ENCODE results near the gene PREP. TPM values are rescaled to one million over a fixed set of nuclear protein-coding genes. Genes with fewer than 3 reads are reported as not detected.

The PREP gene
- polyA plus RNA-seq, 1 of the 3 experiments (the other 2 are of a cell fraction): 20.9 TPM

- no peaks in the 10 kb centered on the region for H4K20me1 ChIP-seq (ENCODE audit: insufficient read depth)
- no peaks in the 10 kb centered on the region for H3K79me2 ChIP-seq (ENCODE audit: insufficient read depth)
- no peak overlapping the region for H2AFZ ChIP-seq (ENCODE audit: low read depth)
- H3K27me3 ChIP-seq (ENCODE audit: insufficient read depth): no peaks in the 10 kb centered on the region
- 89% methylated on average over 3 of the region's 3 CpGs for WGBS (ENCODE audit: low lambda C conversion rate)
- CTCF ChIA-PET: interaction anchor here (0.6 to 2.0 kb wide), 13 partner anchors 8 to 871 kb away, joined by 3 to 9 read pairs (median 6); no protein-coding TSS in a partner anchor
- no peak overlapping the region for H3K4me2 ChIP-seq
- no peak for DNase-seq
- H3K36me3 ChIP-seq (replicated peaks in 1 of 2; ENCODE audit: control insufficient read depth in 1 of 2, insufficient read depth in 2 of 2, low read length in 1 of 2): no peaks in the 10 kb centered on the region
- H3K27ac ChIP-seq (ENCODE audit: low read depth in 2 of 2, low read length in 1 of 2): no peak overlapping the region
- peaks cover 20% of the 10 kb centered on the region for H3F3A ChIP-seq (replicated peaks; ENCODE audit: insufficient read depth)
- no peaks in the 10 kb centered on the region for H3K9me3 ChIP-seq
- no peaks in the 10 kb centered on the region for H3K9me2 ChIP-seq
- no peak overlapping the region for H3K4me3 ChIP-seq (ENCODE audit: low read depth in 2 of 2, low read length in 1 of 2)
- TF ChIP-seq, protein P1, sequence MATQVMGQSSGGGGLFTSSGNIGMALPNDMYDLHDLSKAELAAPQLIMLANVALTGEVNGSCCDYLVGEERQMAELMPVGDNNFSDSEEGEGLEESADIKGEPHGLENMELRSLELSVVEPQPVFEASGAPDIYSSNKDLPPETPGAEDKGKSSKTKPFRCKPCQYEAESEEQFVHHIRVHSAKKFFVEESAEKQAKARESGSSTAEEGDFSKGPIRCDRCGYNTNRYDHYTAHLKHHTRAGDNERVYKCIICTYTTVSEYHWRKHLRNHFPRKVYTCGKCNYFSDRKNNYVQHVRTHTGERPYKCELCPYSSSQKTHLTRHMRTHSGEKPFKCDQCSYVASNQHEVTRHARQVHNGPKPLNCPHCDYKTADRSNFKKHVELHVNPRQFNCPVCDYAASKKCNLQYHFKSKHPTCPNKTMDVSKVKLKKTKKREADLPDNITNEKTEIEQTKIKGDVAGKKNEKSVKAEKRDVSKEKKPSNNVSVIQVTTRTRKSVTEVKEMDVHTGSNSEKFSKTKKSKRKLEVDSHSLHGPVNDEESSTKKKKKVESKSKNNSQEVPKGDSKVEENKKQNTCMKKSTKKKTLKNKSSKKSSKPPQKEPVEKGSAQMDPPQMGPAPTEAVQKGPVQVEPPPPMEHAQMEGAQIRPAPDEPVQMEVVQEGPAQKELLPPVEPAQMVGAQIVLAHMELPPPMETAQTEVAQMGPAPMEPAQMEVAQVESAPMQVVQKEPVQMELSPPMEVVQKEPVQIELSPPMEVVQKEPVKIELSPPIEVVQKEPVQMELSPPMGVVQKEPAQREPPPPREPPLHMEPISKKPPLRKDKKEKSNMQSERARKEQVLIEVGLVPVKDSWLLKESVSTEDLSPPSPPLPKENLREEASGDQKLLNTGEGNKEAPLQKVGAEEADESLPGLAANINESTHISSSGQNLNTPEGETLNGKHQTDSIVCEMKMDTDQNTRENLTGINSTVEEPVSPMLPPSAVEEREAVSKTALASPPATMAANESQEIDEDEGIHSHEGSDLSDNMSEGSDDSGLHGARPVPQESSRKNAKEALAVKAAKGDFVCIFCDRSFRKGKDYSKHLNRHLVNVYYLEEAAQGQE (IDR thresholded peaks at IDR 0.05; ENCODE audit: low read depth, low read length): no peak
- TF ChIP-seq RCOR1 (IDR thresholded peaks at IDR 0.05; ENCODE audit: low read length) (no peak), ZBTB33 (IDR thresholded peaks at IDR 0.05; ENCODE audit: borderline replicate concordance, low read depth) (no peak), TEAD4 (IDR thresholded peaks at IDR 0.05; ENCODE audit: borderline replicate concordance, insufficient read depth) (no peak), EP300 (IDR thresholded peaks at IDR 0.05; ENCODE audit: borderline replicate concordance in 1 of 2, low read depth in 1 of 2, low read length in 1 of 2) (no peak), RAD21 (IDR thresholded peaks at IDR 0.05; ENCODE audit: low read length) (no peak)
- TF ChIP-seq, protein P2, sequence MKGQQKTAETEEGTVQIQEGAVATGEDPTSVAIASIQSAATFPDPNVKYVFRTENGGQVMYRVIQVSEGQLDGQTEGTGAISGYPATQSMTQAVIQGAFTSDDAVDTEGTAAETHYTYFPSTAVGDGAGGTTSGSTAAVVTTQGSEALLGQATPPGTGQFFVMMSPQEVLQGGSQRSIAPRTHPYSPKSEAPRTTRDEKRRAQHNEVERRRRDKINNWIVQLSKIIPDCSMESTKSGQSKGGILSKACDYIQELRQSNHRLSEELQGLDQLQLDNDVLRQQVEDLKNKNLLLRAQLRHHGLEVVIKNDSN (IDR thresholded peaks at IDR 0.05; ENCODE audit: borderline replicate concordance, low read depth): no peak
- peaks cover 0 to 23% of the 10 kb centered on the region in 2 experiments; a peak in 2 of 4 replicates for H3K4me1 ChIP-seq (ENCODE audit: control insufficient read depth in 1 of 2, insufficient read depth in 2 of 2, low read depth in 1 of 2, low read length in 1 of 2)
- POLR2A ChIA-PET: no interaction called here
- H3K9ac ChIP-seq: no peak overlapping the region
Observed at GRCh38 chr6:105430685-105431084, 27.8 kb upstream of the PREP start.

- no peaks in the 10 kb centered on the region for H3K36me3 ChIP-seq (replicated peaks in 1 of 2; ENCODE audit: control insufficient read depth in 1 of 2, insufficient read depth in 2 of 2, low read length in 1 of 2)
- no peak overlapping the region for H3K4me2 ChIP-seq
- no peak overlapping the region for H3K27ac ChIP-seq (ENCODE audit: low read depth in 2 of 2, low read length in 1 of 2)
- H2AFZ ChIP-seq (ENCODE audit: low read depth): no peak overlapping the region
- POLR2A ChIA-PET: interaction anchor here (0.5 kb wide), 1 partner anchor 610 kb away, joined by 3 read pairs; no protein-coding TSS in a partner anchor
- no peak for DNase-seq
- H3K9me2 ChIP-seq: no peaks in the 10 kb centered on the region
- no peaks in the 10 kb centered on the region for H4K20me1 ChIP-seq (ENCODE audit: insufficient read depth)
- no peak overlapping the region for H3K9ac ChIP-seq
- no peaks in the 10 kb centered on the region for H3K79me2 ChIP-seq (ENCODE audit: insufficient read depth)
- H3F3A ChIP-seq (replicated peaks; ENCODE audit: insufficient read depth): peaks cover 20% of the 10 kb centered on the region
- no peaks in the 10 kb centered on the region for H3K27me3 ChIP-seq (ENCODE audit: insufficient read depth)
- 72% methylated on average over 4 of the region's 4 CpGs for WGBS (ENCODE audit: low lambda C conversion rate)
- no peaks in the 10 kb centered on the region for H3K9me3 ChIP-seq
- CTCF ChIA-PET: interaction anchor here (1.4 to 1.8 kb wide), 3 partner anchors 10 to 342 kb away, joined by 3 to 8 read pairs (median 6); no protein-coding TSS in a partner anchor
- no peak overlapping the region for H3K4me3 ChIP-seq (ENCODE audit: low read depth in 2 of 2, low read length in 1 of 2)
- peaks cover 0 to 23% of the 10 kb centered on the region in 2 experiments; a peak in 2 of 4 replicates for H3K4me1 ChIP-seq (ENCODE audit: control insufficient read depth in 1 of 2, insufficient read depth in 2 of 2, low read depth in 1 of 2, low read length in 1 of 2)
- TF ChIP-seq, protein P1 (IDR thresholded peaks at IDR 0.05; ENCODE audit: low read depth, low read length): no peak
- TF ChIP-seq RXRA (IDR thresholded peaks at IDR 0.05; ENCODE audit: borderline replicate concordance, low read depth) (no peak), PBX3 (IDR thresholded peaks at IDR 0.05) (no peak), SMC3 (IDR thresholded peaks at IDR 0.05; ENCODE audit: low read depth, low read length) (no peak), CHD2 (IDR thresholded peaks at IDR 0.05; ENCODE audit: low read length, partially characterized antibody) (no peak), TEAD4 (IDR thresholded peaks at IDR 0.05; ENCODE audit: borderline replicate concordance, insufficient read depth) (no peak), MXI1 (IDR thresholded peaks at IDR 0.05; ENCODE audit: low read depth, low read length) (no peak)
- TF ChIP-seq, protein P3, sequence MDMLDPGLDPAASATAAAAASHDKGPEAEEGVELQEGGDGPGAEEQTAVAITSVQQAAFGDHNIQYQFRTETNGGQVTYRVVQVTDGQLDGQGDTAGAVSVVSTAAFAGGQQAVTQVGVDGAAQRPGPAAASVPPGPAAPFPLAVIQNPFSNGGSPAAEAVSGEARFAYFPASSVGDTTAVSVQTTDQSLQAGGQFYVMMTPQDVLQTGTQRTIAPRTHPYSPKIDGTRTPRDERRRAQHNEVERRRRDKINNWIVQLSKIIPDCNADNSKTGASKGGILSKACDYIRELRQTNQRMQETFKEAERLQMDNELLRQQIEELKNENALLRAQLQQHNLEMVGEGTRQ (IDR thresholded peaks at IDR 0.05; ENCODE audit: borderline replicate concordance, low read depth, low read length): no peak
Observed at GRCh38 chr6:105429676-105430075, 26.8 kb upstream of the PREP start.

Data from SK-N-SH (cell line).